HG02970 (cell line): Measurements from ENCODE around the gene GBP4.

Experiments
- ATAC-seq: cut with Tn5 transposase; IDR thresholded peaks from one replicate; pipeline ENCODE4 v1.9.1; 2021; ENCODE audit warnings: mild to moderate bottlenecking, moderate library complexity, moderate number of reproducible peaks; ENCODE audit not compliant: unreplicated experiment, low FRiP score

The GBP4 gene

GRCh38 chr1:89172468-89173143 lies 26.1 kb downstream of the GBP4 start:
- ATAC-seq = no peak

- ATAC-seq = no peak
These were observed 27.7 kb downstream of the GBP4 start for GRCh38 chr1:89171067-89171438.

- no peak for ATAC-seq
These were observed 28.3 kb downstream of the GBP4 start for GRCh38 chr1:89170170-89171066.

- no peak for ATAC-seq
These were observed 29.6 kb downstream of the GBP4 start for GRCh38 chr1:89169166-89169565.

- ATAC-seq = no peak
These were observed 31.0 kb downstream of the GBP4 start for GRCh38 chr1:89167590-89168230.

- no peak for ATAC-seq
These were observed 32.0 kb downstream of the GBP4 start for GRCh38 chr1:89166705-89167104.

GRCh38 chr1:89165811-89166210 lies 32.9 kb downstream of the GBP4 start:
- ATAC-seq = no peak

GRCh38 chr1:89151047-89151446 lies 47.7 kb downstream of the GBP4 start:
- no peak for ATAC-seq

- no peak for ATAC-seq
These were observed 48.8 kb downstream of the GBP4 start for GRCh38 chr1:89149976-89150375.

- no peak for ATAC-seq
These were observed 49.5 kb downstream of the GBP4 start for GRCh38 chr1:89149229-89149628.

- no peak for ATAC-seq
These were observed 50.8 kb downstream of the GBP4 start for GRCh38 chr1:89147678-89148658.

GRCh38 chr1:89146721-89147120 lies 52.0 kb downstream of the GBP4 start:
- ATAC-seq = no peak

GRCh38 chr1:89143484-89143883 lies 55.3 kb downstream of the GBP4 start:
- no peak for ATAC-seq

GRCh38 chr1:89142160-89142559 lies 56.6 kb downstream of the GBP4 start:
- no peak for ATAC-seq

- ATAC-seq = no peak
These were observed 65.0 kb downstream of the GBP4 start for GRCh38 chr1:89133747-89134146.
